Measurements from ENCODE around the gene MAN1A2. TPM values are rescaled to one million over a fixed set of nuclear protein-coding genes. Genes with fewer than 3 reads are reported as not detected.

Gene MAN1A2
- total and polyA plus RNA-seq, 2 experiments from 2014 or later: 24.7 to 45.0 TPM

- Histone ChIP-seq H3K4me1 (ENCODE audit: insufficient read depth) (no peaks in the 10 kb centered on the region), H4K20me1 (ENCODE audit: insufficient read depth, poor library complexity, severe bottlenecking) (no peaks in the 10 kb centered on the region), H3K27ac (no peak overlapping the region), H3K9me2 (replicated peaks; ENCODE audit: insufficient read depth) (no peaks in the 10 kb centered on the region), H3K4me2 (no peak overlapping the region), H3K36me3 (replicated peaks; ENCODE audit: insufficient read depth, low read depth) (no peaks in the 10 kb centered on the region), H3K9me3 (ENCODE audit: low read depth) (no peaks in the 10 kb centered on the region), H3K79me2 (no peaks in the 10 kb centered on the region), H3K27me3 (no peaks in the 10 kb centered on the region), H2AFZ (no peak overlapping the region), H3K4me3 (no peak overlapping the region)
- TF ChIP-seq EZH2phosphoT487 (IDR thresholded peaks at IDR 0.05; ENCODE audit: low read depth, severe bottlenecking, unreplicated experiment): no peak
- TF ChIP-seq, protein P1, sequence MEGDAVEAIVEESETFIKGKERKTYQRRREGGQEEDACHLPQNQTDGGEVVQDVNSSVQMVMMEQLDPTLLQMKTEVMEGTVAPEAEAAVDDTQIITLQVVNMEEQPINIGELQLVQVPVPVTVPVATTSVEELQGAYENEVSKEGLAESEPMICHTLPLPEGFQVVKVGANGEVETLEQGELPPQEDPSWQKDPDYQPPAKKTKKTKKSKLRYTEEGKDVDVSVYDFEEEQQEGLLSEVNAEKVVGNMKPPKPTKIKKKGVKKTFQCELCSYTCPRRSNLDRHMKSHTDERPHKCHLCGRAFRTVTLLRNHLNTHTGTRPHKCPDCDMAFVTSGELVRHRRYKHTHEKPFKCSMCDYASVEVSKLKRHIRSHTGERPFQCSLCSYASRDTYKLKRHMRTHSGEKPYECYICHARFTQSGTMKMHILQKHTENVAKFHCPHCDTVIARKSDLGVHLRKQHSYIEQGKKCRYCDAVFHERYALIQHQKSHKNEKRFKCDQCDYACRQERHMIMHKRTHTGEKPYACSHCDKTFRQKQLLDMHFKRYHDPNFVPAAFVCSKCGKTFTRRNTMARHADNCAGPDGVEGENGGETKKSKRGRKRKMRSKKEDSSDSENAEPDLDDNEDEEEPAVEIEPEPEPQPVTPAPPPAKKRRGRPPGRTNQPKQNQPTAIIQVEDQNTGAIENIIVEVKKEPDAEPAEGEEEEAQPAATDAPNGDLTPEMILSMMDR (IDR thresholded peaks at IDR 0.05; ENCODE audit: poor library complexity): no peak
- no peak for TF ChIP-seq EZH2 (IDR thresholded peaks at IDR 0.05; ENCODE audit: borderline replicate concordance)
- DNase-seq (ENCODE audit: low spot score): no peak
- WGBS (ENCODE audit: low lambda C conversion rate, missing lambda C conversion rate): 87% methylated on average over 4 of the region's 4 CpGs
These were observed 159.8 kb downstream of the MAN1A2 start for GRCh38 chr1:117527074-117527473.

- Histone ChIP-seq H3K79me2 (no peaks in the 10 kb centered on the region), H3K4me1 (ENCODE audit: insufficient read depth) (no peaks in the 10 kb centered on the region), H4K20me1 (ENCODE audit: insufficient read depth, poor library complexity, severe bottlenecking) (no peaks in the 10 kb centered on the region), H3K27ac (no peak overlapping the region), H3K9me2 (replicated peaks; ENCODE audit: insufficient read depth) (no peaks in the 10 kb centered on the region), H3K4me2 (no peak overlapping the region), H3K9me3 (ENCODE audit: low read depth) (no peaks in the 10 kb centered on the region), H2AFZ (no peak overlapping the region), H3K4me3 (no peak overlapping the region), H3K36me3 (replicated peaks; ENCODE audit: insufficient read depth, low read depth) (no peaks in the 10 kb centered on the region), H3K27me3 (no peaks in the 10 kb centered on the region)
- no peak for DNase-seq (ENCODE audit: low spot score)
- TF ChIP-seq, protein P1 (IDR thresholded peaks at IDR 0.05; ENCODE audit: poor library complexity): no peak
- TF ChIP-seq EZH2 (IDR thresholded peaks at IDR 0.05; ENCODE audit: borderline replicate concordance): no peak
- TF ChIP-seq EZH2phosphoT487 (IDR thresholded peaks at IDR 0.05; ENCODE audit: low read depth, severe bottlenecking, unreplicated experiment): no peak
- 83% methylated on average over 2 of the region's 2 CpGs for WGBS (ENCODE audit: low lambda C conversion rate, missing lambda C conversion rate)
These were observed 160.4 kb downstream of the MAN1A2 start for GRCh38 chr1:117527566-117528102.

- Histone ChIP-seq H3K4me3 (no peak overlapping the region), H3K4me2 (no peak overlapping the region), H3K9me3 (ENCODE audit: low read depth) (no peaks in the 10 kb centered on the region), H3K9me2 (replicated peaks; ENCODE audit: insufficient read depth) (no peaks in the 10 kb centered on the region), H3K79me2 (no peaks in the 10 kb centered on the region), H4K20me1 (ENCODE audit: insufficient read depth, poor library complexity, severe bottlenecking) (no peaks in the 10 kb centered on the region), H3K27me3 (no peaks in the 10 kb centered on the region), H3K4me1 (ENCODE audit: insufficient read depth) (no peaks in the 10 kb centered on the region), H3K27ac (no peak overlapping the region), H3K36me3 (replicated peaks; ENCODE audit: insufficient read depth, low read depth) (no peaks in the 10 kb centered on the region), H2AFZ (no peak overlapping the region)
- 94% methylated on average over 3 of the region's 3 CpGs for WGBS (ENCODE audit: low lambda C conversion rate, missing lambda C conversion rate)
- no peak for DNase-seq (ENCODE audit: low spot score)
- TF ChIP-seq EZH2phosphoT487 (IDR thresholded peaks at IDR 0.05; ENCODE audit: low read depth, severe bottlenecking, unreplicated experiment): no peak
- TF ChIP-seq EZH2 (IDR thresholded peaks at IDR 0.05; ENCODE audit: borderline replicate concordance): no peak
- TF ChIP-seq, protein P1 (IDR thresholded peaks at IDR 0.05; ENCODE audit: poor library complexity): no peak
These were observed 162.4 kb downstream of the MAN1A2 start for GRCh38 chr1:117529683-117530082.

- TF ChIP-seq EZH2phosphoT487 (IDR thresholded peaks at IDR 0.05; ENCODE audit: low read depth, severe bottlenecking, unreplicated experiment): no peak
- TF ChIP-seq EZH2 (IDR thresholded peaks at IDR 0.05; ENCODE audit: borderline replicate concordance): no peak
- no peaks in the 10 kb centered on the region for H3K36me3 ChIP-seq (replicated peaks; ENCODE audit: insufficient read depth, low read depth)
- no peak overlapping the region for H3K4me3 ChIP-seq
- no peaks in the 10 kb centered on the region for H3K9me3 ChIP-seq (ENCODE audit: low read depth)
- no peaks in the 10 kb centered on the region for H3K9me2 ChIP-seq (replicated peaks; ENCODE audit: insufficient read depth)
- no peaks in the 10 kb centered on the region for H3K4me1 ChIP-seq (ENCODE audit: insufficient read depth)
- H3K79me2 ChIP-seq: no peaks in the 10 kb centered on the region
- no peak for DNase-seq (ENCODE audit: low spot score)
- no peaks in the 10 kb centered on the region for H4K20me1 ChIP-seq (ENCODE audit: insufficient read depth, poor library complexity, severe bottlenecking)
- H3K4me2 ChIP-seq: no peak overlapping the region
- no peaks in the 10 kb centered on the region for H3K27me3 ChIP-seq
- H3K27ac ChIP-seq: no peak overlapping the region
- H2AFZ ChIP-seq: no peak overlapping the region
These were observed 164.0 kb downstream of the MAN1A2 start for GRCh38 chr1:117531222-117531621.

Data from hepatocyte (in vitro differentiated cells).